DMS114 treated with DMSO at 0.1 percent for 48 hours (cell line): ENCODE data around the gene SLC46A1.

Source experiments
- DNase-seq: peaks from one replicate; lab custom pipeline; 2025; ENCODE audit not compliant: unreplicated experiment; lab: John Stamatoyannopoulos, UW

Gene SLC46A1

DNA sequence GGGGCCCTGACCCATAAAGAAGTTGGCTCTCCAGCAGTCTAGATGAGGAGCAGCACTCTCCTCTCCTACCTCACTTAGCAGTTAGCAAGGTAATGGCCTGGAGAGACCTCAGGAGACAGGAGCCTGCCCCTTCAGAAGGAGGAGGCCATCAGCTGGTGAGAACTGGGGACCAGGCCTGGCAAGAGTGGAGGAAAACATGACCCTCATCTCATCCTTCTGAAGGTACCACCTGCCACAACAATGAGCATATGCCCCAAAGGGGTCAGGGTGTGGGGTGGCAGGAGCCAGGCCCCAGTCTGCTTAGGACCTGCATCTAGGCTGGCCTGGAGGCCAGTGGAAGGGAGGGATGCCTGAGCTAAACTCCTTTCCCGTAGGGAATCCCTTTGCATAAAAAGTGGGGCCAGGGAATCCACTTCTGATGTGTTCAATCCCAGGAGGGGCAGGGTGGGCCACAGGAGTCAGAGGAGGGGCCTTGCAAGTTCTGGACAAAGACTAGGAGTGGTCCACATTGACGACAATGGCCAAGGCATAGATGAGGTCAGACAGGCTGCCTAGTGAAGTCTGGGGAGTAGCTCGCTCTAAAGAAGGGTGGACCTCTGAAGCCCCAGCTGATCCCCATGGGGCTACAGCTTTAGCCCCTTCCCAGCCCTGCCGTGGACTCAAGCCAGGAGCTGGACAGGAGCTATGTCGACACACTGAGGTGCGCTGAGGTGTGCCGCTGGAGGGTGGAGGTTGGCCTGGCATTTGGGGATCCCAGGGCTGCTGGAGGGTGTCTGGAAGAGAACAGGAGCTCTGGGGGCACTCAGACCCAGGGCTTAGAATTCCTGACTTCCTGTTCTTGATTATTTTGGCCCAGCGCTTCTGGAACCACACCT, 42.0 kb downstream of the SLC46A1 start:
- no peak for DNase-seq

- DNase-seq = no peak
Measured at GRCh38 chr17:28363186-28363585, 42.8 kb downstream of the SLC46A1 start.

- DNase-seq = no peak
Measured at GRCh38 chr17:28357901-28358197, 48.2 kb downstream of the SLC46A1 start.

- DNase-seq = peak; percentile 76
Measured at GRCh38 chr17:28357061-28357900, 48.7 kb downstream of the SLC46A1 start, which contains the start of gene POLDIP2. TSS of gene POLDIP2 (minus strand) at chr17:28357527. CDS start at chr17:28357448, 79 bp downstream.

GRCh38 chr17:28350271-28350670, 55.7 kb downstream of the SLC46A1 start:
- DNase-seq = no peak

DNA sequence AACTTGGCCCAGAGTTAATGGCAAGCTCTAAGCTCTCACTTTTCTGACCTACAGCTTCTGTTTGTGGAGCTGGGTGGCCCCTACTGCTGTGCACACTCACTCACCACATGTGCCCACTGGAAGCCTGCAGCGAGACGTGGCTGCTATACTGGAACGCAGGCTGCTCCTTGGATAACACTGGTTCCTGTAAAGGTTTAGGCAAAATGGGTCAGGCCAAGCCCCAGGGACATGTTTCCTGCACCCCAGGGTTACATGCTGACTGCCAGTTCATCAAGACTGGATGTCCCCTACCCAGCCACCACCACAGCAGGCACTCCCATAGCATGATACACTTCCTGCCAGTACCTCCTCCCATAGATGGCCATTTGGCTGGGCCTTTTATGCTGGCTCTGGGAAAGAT, 57.0 kb downstream of the SLC46A1 start:
- DNase-seq = no peak

DNA sequence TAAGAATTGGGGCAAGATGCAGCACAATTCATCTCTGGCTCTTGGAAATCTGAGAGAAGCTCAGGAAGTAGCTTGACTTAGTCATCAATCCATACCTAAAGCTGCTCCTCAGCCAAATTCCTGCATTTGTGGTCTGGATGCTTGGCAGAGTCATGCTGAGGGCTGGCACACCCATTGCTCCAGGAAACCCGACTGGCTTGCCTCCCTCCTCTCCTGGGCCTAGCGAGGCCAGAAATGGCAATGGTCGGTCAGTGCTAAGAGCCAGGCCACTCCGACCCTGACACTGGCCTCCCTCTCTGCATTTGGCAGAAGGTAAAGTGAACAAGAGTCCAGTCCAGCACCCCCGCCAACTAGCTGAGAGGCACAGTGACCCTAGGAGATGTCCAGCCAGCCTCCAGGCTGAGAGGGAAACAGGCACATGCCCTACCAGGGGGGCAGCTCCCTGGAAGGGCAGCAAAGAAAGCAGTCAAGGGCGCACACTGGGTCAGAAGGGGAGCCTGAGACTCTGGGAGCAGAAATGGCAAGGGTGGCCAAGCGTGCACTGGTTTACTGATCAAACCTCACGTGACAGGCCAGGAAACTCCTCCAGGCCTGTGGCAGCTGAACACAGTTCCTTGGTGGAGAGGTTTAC, 58.6 kb downstream of the SLC46A1 start:
- DNase-seq = no peak

- DNase-seq = no peak
Measured at GRCh38 chr17:28346746-28347246, 59.2 kb downstream of the SLC46A1 start.

DNA sequence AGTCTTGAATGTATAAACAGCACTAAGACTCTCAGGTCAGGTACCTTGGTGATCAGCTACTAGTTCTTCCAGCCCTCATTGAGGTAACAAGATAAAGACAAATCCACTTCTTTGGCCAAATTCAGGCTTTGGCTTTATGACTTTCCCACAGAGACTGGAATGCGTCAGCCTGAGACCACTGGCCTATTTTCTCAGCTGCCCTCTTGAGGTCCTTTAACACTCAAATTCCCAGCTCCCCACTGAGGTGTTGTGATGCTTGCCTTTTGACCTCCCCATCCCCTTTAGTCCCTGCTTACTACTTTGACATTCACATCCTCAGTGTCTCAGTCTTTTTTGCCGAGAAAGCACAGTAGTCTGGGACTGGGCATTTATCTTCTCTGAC, 59.8 kb downstream of the SLC46A1 start:
- no peak for DNase-seq

GRCh38 chr17:28345419-28346198, 60.4 kb downstream of the SLC46A1 start:
- no peak for DNase-seq
